ENCODE data around the gene GRAMD2A. TPM values are rescaled to one million over a fixed set of nuclear protein-coding genes. Genes with fewer than 3 reads are reported as not detected.

The GRAMD2A gene
- total RNA-seq, 1 donor: not detected

DNA sequence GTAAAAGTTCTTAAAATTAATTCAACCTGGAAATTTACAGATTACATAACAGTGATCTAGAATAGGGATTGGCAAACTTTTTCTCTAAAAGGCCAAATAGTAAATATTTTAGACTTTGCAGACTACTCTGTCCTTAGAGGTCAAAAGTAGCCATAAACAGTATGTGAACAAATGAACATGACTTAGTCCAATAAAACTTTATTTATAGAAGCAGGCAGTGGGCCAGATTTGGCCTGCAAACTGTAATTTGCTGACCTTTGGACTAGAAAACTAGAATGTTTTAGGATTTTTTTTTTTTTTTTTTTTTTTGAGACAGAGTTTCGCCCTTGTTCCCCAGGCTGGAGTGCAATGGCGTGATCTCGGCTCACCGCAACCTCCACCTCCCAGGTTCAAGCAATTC lies 67.3 kb downstream of the GRAMD2A start:
- H3K36me3 ChIP-seq (ENCODE audit: insufficient read depth, low read length): no peaks in the 10 kb centered on the region
- H3K79me2 ChIP-seq (ENCODE audit: insufficient read depth, low read length): no peaks in the 10 kb centered on the region
- H3K9me3 ChIP-seq (ENCODE audit: low read depth, low read length): no peaks in the 10 kb centered on the region
- no peaks in the 10 kb centered on the region for H3K4me1 ChIP-seq (ENCODE audit: insufficient read depth, low read length)
- H3K27ac ChIP-seq (ENCODE audit: low read depth, low read length): no peak overlapping the region
- no peak overlapping the region for H3K4me3 ChIP-seq (ENCODE audit: insufficient read depth, low read length)
- no peaks in the 10 kb centered on the region for H4K20me1 ChIP-seq (ENCODE audit: insufficient read depth, low read length)
- DNase-seq (ENCODE audit: insufficient read length, low spot score, missing footprints): no peak
- no peak overlapping the region for H2AFZ ChIP-seq (ENCODE audit: low read length)
- TF ChIP-seq, protein P1, sequence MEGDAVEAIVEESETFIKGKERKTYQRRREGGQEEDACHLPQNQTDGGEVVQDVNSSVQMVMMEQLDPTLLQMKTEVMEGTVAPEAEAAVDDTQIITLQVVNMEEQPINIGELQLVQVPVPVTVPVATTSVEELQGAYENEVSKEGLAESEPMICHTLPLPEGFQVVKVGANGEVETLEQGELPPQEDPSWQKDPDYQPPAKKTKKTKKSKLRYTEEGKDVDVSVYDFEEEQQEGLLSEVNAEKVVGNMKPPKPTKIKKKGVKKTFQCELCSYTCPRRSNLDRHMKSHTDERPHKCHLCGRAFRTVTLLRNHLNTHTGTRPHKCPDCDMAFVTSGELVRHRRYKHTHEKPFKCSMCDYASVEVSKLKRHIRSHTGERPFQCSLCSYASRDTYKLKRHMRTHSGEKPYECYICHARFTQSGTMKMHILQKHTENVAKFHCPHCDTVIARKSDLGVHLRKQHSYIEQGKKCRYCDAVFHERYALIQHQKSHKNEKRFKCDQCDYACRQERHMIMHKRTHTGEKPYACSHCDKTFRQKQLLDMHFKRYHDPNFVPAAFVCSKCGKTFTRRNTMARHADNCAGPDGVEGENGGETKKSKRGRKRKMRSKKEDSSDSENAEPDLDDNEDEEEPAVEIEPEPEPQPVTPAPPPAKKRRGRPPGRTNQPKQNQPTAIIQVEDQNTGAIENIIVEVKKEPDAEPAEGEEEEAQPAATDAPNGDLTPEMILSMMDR (IDR thresholded peaks at IDR 0.05; ENCODE audit: extremely low read depth, low read depth, low read length): no peak
- H3K4me2 ChIP-seq (ENCODE audit: insufficient read depth, low read length): no peak overlapping the region
- H3K27me3 ChIP-seq (ENCODE audit: insufficient read depth, low read length): no peaks in the 10 kb centered on the region

DNA sequence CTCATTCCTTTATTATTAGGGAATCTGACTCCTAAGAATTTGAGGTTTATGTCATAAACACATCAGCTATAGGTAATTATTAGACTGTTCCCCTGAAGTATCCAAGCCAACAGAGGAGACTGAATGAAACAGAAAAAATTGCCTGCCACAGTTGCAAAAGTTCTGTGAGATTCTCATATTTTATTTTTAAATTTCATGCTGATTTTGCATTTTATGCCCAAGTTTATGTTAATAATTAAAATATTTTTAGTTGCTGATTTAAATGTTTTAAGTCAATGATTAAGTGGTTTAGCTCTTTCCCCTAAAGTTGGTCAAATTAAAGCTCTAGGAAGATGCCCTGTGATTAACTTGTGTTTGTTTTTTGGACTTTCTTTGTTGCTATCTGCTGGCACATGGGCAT lies 69.2 kb downstream of the GRAMD2A start:
- Histone ChIP-seq H3K79me2 (ENCODE audit: insufficient read depth, low read length) (no peaks in the 10 kb centered on the region), H3K4me3 (ENCODE audit: insufficient read depth, low read length) (no peak overlapping the region), H3K4me1 (ENCODE audit: insufficient read depth, low read length) (no peaks in the 10 kb centered on the region), H3K4me2 (ENCODE audit: insufficient read depth, low read length) (no peak overlapping the region), H4K20me1 (ENCODE audit: insufficient read depth, low read length) (no peaks in the 10 kb centered on the region), H3K27ac (ENCODE audit: low read depth, low read length) (no peak overlapping the region), H3K27me3 (ENCODE audit: insufficient read depth, low read length) (no peaks in the 10 kb centered on the region), H2AFZ (ENCODE audit: low read length) (no peak overlapping the region), H3K9me3 (ENCODE audit: low read depth, low read length) (no peaks in the 10 kb centered on the region), H3K36me3 (ENCODE audit: insufficient read depth, low read length) (no peaks in the 10 kb centered on the region)
- TF ChIP-seq, protein P1 (IDR thresholded peaks at IDR 0.05; ENCODE audit: extremely low read depth, low read depth, low read length): no peak
- DNase-seq (ENCODE audit: insufficient read length, low spot score, missing footprints): no peak

DNA sequence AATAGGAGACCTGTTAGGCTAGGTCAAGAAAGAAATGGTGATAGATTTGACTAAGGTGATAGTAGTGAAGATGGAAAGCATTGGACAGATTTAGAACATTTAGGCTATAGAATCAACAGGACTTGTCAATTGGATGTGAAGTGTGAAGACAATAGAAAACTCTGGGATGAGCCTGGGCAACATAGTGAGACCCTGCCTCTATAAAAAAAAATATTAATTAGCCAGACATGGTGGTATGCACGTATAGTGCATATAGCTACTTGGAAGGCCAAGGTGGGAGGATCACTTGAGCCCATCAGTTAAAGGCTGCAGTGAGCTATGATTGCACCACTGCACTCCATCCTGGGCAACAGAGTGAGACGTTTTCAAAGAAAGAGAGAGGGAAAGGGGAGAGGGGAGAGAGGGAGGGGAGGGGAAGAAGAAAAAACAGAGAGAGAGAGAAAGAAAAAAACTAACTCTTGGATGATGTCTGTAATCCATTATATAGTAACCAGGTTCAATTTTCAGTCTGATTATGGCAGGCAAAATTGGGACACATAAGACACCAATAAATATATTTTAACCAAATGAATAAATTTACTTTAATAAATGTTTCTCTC lies 69.8 kb downstream of the GRAMD2A start:
- Histone ChIP-seq H3K4me3 (ENCODE audit: insufficient read depth, low read length) (no peak overlapping the region), H3K4me2 (ENCODE audit: insufficient read depth, low read length) (no peak overlapping the region), H3K79me2 (ENCODE audit: insufficient read depth, low read length) (no peaks in the 10 kb centered on the region), H4K20me1 (ENCODE audit: insufficient read depth, low read length) (no peaks in the 10 kb centered on the region), H2AFZ (ENCODE audit: low read length) (no peak overlapping the region), H3K9me3 (ENCODE audit: low read depth, low read length) (no peaks in the 10 kb centered on the region), H3K27me3 (ENCODE audit: insufficient read depth, low read length) (no peaks in the 10 kb centered on the region), H3K36me3 (ENCODE audit: insufficient read depth, low read length) (no peaks in the 10 kb centered on the region), H3K4me1 (ENCODE audit: insufficient read depth, low read length) (no peaks in the 10 kb centered on the region), H3K27ac (ENCODE audit: low read depth, low read length) (no peak overlapping the region)
- TF ChIP-seq, protein P1 (IDR thresholded peaks at IDR 0.05; ENCODE audit: extremely low read depth, low read depth, low read length): no peak
- no peak for DNase-seq (ENCODE audit: insufficient read length, low spot score, missing footprints)

DNA sequence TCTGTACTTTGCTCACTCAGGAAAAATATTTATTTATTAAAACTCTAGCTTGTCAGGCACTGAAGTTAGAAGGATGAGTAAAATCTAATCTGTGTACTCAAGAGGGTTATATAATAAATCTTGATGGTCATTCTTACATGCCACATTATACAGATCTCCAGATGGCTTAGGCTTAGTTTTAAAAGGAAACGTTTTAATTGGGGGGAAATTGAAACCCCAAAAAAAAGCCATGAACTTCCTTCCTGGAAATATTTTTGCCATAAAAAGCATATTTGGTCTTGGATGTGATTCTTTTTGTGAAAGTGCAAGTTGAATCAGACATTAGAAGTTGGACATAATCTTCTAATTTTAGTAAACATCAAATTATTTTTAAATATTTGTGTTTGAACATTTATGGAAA lies 73.4 kb downstream of the GRAMD2A start:
- Histone ChIP-seq H3K27ac (ENCODE audit: low read depth, low read length) (no peak overlapping the region), H3K79me2 (ENCODE audit: insufficient read depth, low read length) (no peaks in the 10 kb centered on the region), H3K36me3 (ENCODE audit: insufficient read depth, low read length) (no peaks in the 10 kb centered on the region), H3K4me1 (ENCODE audit: insufficient read depth, low read length) (no peaks in the 10 kb centered on the region), H3K4me2 (ENCODE audit: insufficient read depth, low read length) (no peak overlapping the region), H3K4me3 (ENCODE audit: insufficient read depth, low read length) (no peak overlapping the region), H3K9me3 (ENCODE audit: low read depth, low read length) (no peaks in the 10 kb centered on the region), H3K27me3 (ENCODE audit: insufficient read depth, low read length) (no peaks in the 10 kb centered on the region), H4K20me1 (ENCODE audit: insufficient read depth, low read length) (no peaks in the 10 kb centered on the region), H2AFZ (ENCODE audit: low read length) (no peak overlapping the region)
- TF ChIP-seq, protein P1 (IDR thresholded peaks at IDR 0.05; ENCODE audit: extremely low read depth, low read depth, low read length): no peak
- no peak for DNase-seq (ENCODE audit: insufficient read length, low spot score, missing footprints)
